Right ventricle myocardium inferior (tissue), 1 donor: ENCODE measurements around the gene UBE2S. TPM values are rescaled to one million over a fixed set of nuclear protein-coding genes. Genes with fewer than 3 reads are reported as not detected.
A peak's percentile ranks its signal among the peaks of the same experiment; 100 is the strongest.
"Not testable (repeated sequence)": the region's sequence is repeated elsewhere in the genome, so short reads cannot be mapped to it uniquely, and the experiment has no call there.

Experiments used
- ATAC-seq: fragments of 200-7000 bp; cut with Tn5 transposase; one replicate; pipeline ENCODE4 v1.9.1; 2020; ENCODE audit warnings: mild to moderate bottlenecking, moderate library complexity
- DNase-seq: peaks from one replicate; pipeline ENCODE4 v3.0.0; 2021; ENCODE audit errors: missing footprints
- intact Hi-C: fragments of 100-400 bp; cut with DNase I; formaldehyde crosslinking; loops from one replicate; pipeline ENCODE4 v1.11.0; 2022
- total RNA-seq: library from RNA; stranded (reverse); fragmentation: NEBNext Ultra II Directional; extraction: Animal tissue kit (Norgen Biotek cat#: 25700); gene quantifications from one replicate; pipeline ENCODE4 v1.2.1, GENCODE V29; 2021
- donor health status: DM: no; HTN: yes; CAD: no; lungs with severe emphysema.

Gene UBE2S
- total RNA-seq, 1 donor from 2014 or later: 31.2 TPM

DNA sequence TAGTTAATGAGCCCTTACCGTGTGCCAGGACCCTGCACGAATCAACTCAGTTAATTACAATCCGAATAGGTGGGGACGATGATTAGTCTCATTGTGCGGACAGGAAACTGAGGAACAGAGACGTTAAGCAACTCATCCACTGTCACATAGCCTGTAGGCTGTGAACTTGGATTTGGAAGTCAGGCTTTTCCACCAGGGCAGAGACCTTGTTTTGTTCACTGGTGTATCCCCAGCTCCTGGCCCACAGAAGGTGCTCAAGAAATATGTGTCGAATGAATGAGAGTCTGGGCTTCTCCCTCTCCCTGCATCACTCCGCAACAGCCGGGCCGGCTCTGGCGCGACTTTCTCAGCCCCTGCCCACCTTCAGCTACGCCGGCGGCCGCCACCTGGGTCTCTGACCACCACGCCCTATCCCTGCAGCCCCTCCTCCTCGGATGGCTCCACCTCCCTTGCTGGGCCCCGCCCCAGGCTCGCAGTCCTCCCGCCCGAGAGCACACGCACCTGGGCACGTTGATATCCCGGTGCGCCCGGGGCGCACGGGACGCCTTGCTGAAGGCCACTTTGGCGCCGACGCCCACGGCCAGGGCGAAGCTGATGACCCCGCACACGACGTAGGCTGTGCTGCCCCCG is 34.2 kb upstream of the UBE2S start:
- intact Hi-C loops: no loop called here
- no peak for DNase-seq
- ATAC-seq: no peak

DNA sequence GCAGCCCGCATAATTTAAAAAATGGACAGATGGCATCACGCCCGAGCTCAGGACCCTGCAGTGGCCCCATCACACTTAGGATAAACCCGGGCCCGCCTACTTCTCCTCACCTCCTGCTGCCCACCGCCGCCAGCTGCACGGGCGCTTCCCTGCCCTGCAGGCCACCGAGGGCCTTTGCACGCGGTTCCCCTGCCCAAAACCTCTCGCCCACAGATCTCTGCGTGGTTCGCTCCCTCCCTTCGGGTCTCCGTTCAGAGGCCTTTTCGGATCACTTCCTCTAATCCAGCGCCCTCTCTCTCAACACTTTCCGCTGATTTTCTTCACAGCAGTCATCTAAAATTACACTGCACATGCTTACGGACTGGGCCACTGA is 33.7 kb upstream of the UBE2S start:
- intact Hi-C loops: no loop called here
- no peak for ATAC-seq
- DNase-seq: no peak

DNA sequence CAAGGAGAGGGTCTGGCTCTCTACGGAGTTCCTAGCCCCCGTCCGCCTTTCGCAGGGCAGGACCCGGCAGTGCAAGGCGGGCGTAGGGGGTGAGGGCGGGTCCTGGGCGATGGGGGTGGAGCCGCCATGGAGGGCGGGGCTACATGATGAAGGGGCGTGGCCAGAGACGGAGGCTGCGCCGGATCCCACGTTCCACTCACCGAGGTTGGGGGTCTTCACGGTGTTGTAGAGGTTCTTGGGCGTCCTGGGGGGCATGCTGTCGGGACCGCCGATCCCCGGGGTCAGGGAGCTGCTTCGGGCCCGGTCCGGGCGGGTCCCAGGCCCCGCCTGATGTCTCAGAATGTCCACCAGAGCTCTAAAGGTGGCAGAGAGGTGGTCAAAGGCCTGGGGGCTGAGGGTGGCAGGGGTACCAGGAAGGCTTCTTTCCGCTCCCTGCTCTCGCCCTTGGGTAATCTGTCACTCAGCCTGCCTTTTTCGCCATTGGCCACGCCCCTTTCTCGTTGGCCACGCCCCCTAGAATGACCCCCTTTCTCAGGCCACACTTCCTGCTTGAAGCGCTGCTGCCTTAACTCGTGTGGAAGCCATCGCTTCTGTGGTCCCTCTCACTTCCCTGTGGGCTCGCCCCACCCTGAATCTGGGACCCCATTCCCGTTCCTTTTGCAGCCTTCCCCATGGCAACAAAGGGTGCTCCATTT is 33.0 kb upstream of the UBE2S start:
- intact Hi-C loops: no loop called here
- DNase-seq: no peak
- ATAC-seq: no peak

DNA sequence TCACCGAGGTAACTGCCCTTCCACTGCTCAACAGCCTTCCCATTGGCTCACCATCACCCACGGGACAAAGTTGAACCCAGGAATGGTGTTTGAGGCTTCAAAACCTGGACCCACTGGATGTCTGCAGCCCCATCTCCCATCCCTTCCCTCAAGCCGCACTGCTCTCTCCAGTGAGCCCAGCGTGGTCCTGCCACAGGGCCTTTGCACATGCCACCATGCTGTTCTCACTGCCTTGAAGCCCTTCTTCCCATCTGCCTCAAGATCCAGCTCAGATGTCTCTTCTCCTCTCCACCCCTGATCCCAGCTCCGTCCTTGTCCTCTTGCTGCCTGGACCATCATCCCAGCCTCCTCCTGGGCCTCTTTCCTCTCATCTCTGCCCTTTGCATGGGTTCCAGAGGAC is 31.5 kb upstream of the UBE2S start:
- ATAC-seq (no peak), DNase-seq (no peak)
- intact Hi-C loops: no loop called here

DNA sequence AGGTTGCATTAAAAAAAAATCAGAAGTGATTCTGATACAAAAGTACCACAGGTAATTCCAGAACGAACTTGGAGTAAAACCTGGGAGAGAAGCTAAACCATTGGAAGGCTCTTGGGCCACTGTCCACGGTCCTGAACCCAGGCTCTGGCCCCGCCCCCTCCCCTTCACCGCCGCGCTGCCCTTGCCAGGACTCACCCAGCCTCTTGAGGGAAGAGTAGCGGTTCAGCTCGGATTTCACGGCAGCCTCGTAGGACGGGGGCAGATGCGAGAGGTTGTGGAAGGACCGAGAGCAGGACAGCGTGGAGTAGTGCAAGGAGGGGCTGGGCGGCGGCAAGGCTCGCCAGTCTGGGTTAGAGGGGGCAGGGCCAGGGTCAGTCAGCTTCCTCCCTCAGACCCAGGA is 29.8 kb upstream of the UBE2S start:
- ATAC-seq: peak; percentile 75
- no peak for DNase-seq
- intact Hi-C loops: no loop called here

DNA sequence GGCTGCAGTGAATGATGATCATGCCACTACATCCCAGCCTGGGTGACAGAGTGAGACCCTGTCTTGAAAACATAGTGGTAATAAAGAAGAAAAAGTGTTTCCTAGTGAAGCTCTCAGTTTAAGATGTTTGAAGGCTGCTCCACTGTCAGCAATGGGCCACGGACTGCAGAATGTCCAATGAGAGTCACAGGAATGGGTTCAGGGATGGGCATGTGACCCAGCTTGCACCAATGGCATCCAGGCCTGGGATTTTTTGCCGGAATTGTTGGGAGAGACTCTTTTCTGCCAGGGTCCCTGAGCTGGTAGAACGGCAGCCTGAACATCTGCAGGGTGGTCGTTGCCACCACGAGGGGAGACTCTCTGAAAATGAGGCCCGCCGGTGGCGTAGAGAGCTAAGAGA is 29.3 kb upstream of the UBE2S start:
- intact Hi-C loops: no loop called here
- ATAC-seq (no peak), DNase-seq (no peak)

DNA sequence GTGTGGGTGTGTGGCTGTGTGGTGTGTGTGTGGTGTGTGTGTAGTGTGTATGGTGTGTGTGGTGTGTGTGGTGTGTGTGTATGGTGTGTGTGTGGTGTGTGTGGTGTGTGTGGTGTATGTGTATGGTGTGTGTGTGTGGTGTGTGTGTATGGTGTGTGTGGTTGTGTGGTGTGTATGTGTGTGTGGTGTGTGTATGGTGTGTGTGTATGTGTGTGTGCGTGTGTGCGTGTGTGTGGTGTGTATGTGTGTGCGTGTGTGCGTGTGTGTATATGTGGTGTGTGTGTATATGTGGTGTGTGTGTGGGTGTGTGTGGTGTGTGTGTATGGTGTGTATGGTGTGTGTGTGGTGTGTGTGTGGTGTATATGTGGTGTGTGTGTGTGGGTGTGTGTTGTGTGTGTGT is 27.4 kb upstream of the UBE2S start:
- DNase-seq: no peak
- intact Hi-C loops: no loop called here
- ATAC-seq: no peak

DNA sequence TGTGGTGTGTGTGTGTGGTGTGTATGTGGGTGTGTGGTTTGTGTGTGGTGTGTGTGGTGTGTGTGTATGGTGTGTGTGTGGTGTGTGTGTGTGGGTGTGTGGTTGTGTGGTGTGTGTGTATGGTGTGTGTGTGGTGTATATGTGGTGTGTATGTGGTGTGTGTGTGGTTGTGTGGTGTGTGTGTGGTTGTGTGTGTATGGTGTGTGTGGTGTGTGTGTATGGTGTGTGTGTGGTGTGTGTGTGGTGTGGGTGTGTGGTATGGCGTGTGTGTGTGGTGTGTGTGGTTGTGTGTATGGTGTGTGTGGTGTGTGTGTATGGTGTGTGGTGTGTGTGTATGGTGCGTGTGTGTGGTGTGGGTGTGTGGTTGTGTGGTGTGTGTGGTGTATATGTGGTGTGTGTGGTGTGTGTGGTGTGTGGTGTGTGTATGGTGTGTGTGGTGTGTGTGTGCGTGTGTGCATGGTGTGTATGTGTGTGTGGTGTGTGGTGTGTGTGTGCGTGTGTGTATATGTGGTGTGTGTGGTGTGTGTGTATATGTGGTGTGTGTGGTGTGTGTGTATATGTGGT is 26.9 kb upstream of the UBE2S start:
- DNase-seq (no peak), ATAC-seq (no peak)

DNA sequence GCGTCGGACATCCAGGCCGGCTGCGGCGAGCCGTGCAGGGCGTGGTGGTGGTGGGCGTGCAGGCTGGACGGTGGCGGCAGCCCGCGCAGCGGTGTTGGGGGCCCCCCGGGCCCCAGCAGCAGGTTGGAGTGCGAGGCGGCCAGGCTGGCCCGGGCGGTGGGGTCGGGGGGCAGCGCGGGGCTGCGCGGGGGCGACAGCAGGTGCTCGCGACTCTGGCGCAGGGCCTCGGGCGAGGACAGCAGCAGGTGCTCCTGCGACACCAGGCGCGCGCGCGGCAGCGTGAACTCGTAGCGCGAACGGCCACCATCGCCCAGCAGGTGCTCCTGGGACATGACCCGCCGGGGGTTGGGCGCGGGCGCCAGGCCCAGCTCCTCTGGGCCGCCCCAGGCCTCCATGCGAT is 25.7 kb upstream of the UBE2S start:
- no peak for ATAC-seq
- intact Hi-C loops: no loop called here
- DNase-seq: no peak

More for the DNA sequence above, 26.9 kb upstream of the UBE2S start:
- intact Hi-C loops: no loop called here

DNA sequence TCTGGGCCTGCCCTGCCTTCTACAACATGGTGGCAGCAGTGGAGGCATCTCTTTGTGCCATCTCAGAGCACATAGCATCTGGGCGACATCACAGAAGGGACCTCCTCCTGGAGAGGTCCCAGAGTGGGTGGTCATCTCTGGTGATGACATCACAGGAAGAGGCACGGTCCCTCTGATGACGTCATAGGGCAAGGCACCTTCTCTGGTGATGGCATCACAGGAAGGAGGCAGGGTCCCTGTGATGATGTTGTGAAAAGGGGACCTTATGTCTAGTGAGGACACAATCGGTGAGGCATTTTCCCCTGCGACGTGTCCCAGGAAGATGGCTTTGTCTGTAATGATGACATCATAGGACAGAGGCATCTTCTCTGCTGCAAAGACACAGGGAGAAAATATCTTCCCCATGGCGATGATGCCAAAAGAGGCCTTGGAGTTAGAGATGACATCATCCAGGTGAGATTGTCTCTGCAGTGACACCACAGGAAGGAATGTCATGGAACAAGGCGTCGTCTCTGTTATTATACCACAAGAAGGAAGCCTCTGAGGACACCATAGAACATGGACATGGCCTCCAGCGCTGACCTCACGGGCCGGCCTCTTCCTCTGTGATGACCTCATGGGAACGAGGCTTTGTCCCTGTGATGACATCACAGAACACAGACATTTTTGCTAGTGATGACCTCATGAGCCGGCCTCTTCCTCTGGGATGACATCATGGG is 24.8 kb upstream of the UBE2S start:
- intact Hi-C loops: no loop called here
- no peak for ATAC-seq
- no peak for DNase-seq

DNA sequence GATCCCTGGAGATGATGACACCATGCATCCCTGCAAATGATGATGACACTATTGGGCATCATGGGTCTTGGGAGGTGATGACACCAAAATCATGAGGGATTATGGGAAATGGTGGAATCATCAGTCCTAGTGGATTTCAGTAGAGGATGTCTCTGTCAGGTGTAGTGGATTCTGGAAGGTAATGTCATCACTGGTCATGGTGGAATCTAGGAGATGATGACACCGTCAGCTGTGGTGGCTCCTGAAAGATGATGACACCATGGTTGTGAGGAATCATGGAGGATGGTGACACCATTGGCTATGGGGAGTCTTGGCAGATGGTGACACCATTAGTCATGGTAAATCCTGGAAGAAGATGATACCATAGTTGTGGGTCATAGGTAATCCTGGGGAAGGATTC is 23.6 kb upstream of the UBE2S start:
- intact Hi-C loops: no loop called here
- ATAC-seq (no peak), DNase-seq (no peak)

DNA sequence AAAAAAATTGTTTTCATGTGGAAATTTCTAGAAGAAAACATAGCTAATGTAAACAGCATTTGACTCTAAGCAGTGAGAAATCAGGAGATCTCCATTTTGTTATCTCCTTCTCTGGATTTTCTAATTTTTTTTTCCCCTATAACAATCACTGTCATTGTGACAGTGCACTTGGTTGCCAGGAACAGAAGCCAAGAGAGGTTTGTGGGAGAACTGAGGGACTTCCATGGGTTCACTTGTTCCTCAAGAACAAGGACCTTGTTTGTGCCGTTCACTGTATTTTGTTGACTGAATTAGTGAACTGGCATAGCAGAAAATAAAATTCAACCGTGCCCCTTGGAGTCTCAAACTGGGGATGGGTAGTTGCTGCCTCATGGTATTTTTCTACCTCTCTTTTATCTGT is 18.5 kb upstream of the UBE2S start:
- intact Hi-C loops: no loop called here
- no peak for DNase-seq
- ATAC-seq: no peak

DNA sequence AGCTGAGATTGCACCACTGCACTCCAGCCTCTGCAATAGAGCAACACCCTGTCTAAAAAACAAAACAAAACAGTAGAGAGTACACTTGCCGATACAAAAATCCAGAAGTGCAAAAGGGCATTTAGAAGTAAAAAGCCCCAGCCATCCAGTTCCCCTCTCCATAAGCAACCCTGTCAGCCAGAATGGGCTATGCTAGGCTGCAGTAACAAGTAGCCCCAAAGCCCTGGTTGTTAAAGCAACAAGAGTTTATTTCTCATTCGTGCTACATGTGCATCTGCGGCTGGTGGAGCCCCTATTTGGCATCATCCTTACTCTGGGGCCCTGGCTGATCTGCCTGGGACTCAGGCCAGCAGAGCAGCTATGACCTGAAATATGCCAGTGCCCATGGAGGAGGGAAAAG is 16.9 kb upstream of the UBE2S start:
- intact Hi-C loops: no loop called here

DNA sequence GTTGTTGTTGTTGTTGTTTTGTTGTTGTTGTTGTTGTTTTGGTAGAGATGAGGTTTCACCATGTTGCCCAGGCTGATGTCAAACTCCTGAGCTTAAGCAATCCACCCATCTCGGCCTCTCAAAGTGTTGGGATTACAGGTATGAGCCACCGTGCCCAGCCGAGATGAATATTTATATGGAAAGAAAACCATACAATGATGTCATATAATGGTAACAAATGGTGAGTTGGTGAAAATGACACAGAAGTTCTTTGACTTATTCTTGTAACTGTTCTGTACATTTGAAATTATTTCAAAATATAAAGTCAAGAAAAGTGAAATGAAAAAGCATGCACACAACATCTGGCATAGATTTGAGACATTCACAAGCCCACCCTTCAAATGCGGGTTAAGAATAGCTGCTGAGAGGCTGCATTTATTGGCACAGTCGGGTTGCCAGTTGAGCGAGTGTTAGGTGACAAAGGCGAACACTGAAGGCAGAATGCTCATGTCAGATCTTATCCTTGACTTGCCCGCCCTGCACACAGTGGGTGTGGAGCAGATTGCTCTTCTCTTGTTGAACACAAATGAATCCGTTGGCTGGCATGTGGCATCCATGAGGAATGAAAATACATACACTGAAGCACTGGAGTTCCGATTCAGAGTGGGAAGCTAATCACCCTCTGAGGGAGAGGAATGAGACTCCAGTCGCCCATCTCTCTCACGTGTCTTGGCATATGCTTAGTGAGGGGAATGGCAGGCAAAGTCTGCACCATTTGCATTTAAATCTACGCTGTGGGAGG is 15.8 kb upstream of the UBE2S start:
- ATAC-seq (no peak), DNase-seq (no peak)
- intact Hi-C loops: no loop called here

More for the DNA sequence above, 16.9 kb upstream of the UBE2S start:
- ATAC-seq (no peak), DNase-seq (no peak)

DNA sequence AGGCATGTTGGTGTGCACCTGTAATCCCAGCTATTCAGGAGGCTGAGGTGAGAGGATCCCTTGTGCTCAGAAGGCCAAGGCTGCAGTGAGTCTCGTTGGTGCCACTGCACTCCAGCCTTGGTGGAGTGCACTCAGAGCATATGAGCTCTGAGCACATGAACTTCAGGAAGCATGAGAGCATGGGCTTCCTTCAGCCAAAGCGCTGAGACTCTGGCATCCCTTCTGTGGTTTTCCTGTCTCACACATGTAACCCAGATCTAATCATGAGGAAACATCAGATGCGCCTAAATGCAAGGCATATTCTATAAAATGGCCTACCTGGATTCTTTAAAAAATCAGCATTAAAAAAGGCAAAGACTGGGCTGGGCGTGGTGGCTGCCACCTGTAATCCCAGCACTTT is 13.7 kb upstream of the UBE2S start:
- intact Hi-C loops, ATAC-seq, DNase-seq: not testable (repeated sequence)

DNA sequence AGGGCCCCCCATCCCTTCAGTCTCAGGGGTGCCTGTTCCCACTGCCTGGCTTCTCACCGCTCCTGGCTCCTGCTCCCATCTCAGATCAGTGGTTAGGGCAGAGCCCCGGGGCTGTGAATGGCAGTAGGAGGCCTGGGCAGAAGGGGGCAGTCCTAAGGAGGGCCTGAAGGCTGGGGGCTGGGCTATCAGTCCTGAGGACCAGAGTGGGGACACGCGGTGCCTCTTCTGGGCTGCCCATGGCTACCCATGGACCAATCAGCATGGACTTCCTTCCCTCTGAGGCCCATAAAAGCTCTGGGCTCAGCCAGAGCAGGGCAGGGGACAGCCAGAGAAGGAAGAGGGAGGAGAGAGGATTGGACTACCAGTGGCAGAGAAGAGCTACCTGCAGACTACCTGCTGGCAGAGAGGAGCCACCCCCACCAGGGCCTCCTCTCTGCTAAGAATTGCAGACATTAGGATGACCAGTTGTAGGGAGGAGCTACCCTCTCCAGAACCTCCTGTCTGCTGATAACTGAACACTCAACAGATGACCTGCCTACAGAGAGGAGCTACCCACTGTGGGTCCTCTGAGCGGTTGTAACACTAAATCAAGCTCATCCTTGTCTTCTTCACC is 12.1 kb upstream of the UBE2S start:
- intact Hi-C loops: loop anchor here (2.0 to 10.0 kb wide), 2 partner anchors 115 to 279 kb away; no protein-coding TSS in a partner anchor
- ATAC-seq: no peak
- DNase-seq: no peak

DNA sequence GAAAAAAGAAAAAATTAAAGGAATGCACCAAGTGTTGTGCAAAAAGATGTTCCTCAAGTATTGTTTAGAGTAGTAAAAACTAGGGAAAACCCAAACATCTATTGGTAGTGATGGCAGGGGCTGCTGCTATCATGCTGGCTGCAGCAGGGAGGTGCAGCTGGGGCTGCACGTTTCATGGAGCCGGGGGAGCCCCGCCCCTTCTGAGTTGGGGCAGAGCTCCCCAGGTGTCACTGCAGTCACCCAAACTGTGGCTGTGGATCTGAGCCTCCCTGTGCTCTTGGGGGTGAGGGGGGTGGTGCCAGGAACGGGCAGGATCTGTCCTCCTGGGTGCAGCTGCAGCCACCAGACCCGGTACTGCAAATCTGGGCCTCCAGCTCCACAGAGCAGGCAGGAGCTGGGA is 11.5 kb upstream of the UBE2S start:
- ATAC-seq (no peak), DNase-seq (no peak)
- intact Hi-C loops: loop anchor here (2.0 to 10.0 kb wide), 2 partner anchors 114 to 278 kb away; no protein-coding TSS in a partner anchor

DNA sequence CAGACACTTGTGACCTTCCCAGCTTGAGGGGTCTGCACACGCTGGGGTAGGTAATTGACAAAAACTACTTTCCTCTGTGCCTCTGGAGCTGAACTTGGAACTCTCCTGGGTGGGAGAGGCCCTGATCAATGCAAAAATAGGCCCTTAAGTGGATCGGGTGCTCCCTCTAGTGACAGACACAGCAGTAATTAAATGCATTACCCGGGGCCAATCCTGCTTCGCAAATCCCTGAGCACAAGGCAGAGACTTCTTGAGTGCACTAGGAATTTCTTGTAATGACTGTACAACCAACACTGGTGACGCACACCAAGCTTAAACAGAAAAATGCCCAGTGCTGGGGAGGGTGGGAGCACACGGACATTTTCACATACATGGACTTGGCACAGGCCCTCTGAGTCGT is 10.6 kb upstream of the UBE2S start:
- intact Hi-C loops: loop anchor here (2.0 to 10.0 kb wide), 2 partner anchors 113 to 277 kb away; no protein-coding TSS in a partner anchor
- peak; percentile 88 for ATAC-seq
- no peak for DNase-seq

DNA sequence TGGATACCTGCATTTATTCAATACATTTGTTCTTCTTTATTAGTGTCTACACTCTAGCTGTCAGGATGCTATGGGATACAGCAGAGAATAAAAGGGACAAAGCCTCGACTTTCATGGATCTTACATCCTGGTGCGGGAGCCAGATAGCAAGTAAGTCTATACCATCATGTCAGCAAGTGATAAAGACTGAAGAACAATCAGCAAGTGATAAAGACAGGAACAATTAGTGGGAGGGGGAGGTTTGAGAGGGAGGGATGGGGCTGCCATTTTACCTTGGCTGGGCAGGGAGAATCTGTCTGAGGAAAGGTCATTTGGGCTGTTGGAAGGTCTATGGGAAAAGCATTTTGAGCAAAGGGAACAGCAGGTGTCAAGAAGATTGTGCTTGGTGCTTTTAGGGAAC is 2.6 kb upstream of the UBE2S start:
- ATAC-seq (no peak), DNase-seq (no peak)
- intact Hi-C loops: loop anchor here (10.0 kb wide), 1 partner anchor 105 kb away; no protein-coding TSS in a partner anchor
